NCI-H460 (cell line): Measurements from ENCODE around the gene GOLGA8Q. TPM values are rescaled to one million over a fixed set of nuclear protein-coding genes. Genes with fewer than 3 reads are reported as not detected.
"Not testable (repeated sequence)": the region's sequence is repeated elsewhere in the genome, so short reads cannot be mapped to it uniquely, and the experiment has no call there.

Source experiments
- DNase-seq: peaks from one replicate; pipeline ENCODE4 v3.0.0-alpha.2; 2016; ENCODE audit warnings: low read depth; ENCODE audit errors: extremely low read depth
- polyA plus RNA-seq: library from polyadenylated mRNA; depleted of rRNA; stranded (reverse); fragments of >200 nt; gene quantifications from 2 replicates; pipeline ENCODE4 v1.2.3, GENCODE V29; 2014; cell fraction: nucleus; rRNA removed
- small RNA-seq, 2 experiments: library from RNA; depleted of rRNA; stranded (forward); fragments of <200 nt; gene quantifications; one replicate each; pipeline ENCODE3, GENCODE V24; 2014
- total RNA-seq: library from RNA; depleted of rRNA; stranded (reverse); fragments of >200 nt; shearing (Covaris generic); gene quantifications from 2 replicates; pipeline ENCODE4 v1.2.3, GENCODE V29; 2014; rRNA removed

Gene GOLGA8Q
- 1.2 TPM in 1 of 2 replicates, not detected in the other for total RNA-seq
- 0.39 and 0.42 TPM in 2 replicates for polyA plus RNA-seq

DNA sequence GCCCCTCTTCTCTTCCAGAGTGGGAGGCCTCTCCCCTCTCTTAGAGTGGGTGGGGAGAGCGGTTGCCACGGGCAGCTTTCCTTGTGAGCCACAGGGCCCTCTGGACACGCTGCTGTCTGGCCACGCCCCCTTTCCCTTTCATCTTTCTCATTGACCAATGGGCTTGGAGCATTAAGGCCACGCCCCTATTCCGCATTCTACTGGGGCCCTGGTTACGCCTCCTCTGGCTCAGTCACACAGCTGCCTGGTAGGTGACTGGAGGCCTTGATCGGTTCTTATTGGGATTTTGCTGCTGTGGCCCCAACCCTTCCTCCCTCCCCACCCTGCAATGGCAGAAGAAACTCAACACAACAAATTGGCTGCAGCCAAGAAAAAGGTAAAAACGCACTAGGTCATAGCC is at the start of gene GOLGA8Q:
GOLGA8Q (plus strand) TSS at position 301 of the 400 bp plus-strand sequence; CDS start at position 329, 28 bp downstream.
- not testable (repeated sequence) for DNase-seq

DNA sequence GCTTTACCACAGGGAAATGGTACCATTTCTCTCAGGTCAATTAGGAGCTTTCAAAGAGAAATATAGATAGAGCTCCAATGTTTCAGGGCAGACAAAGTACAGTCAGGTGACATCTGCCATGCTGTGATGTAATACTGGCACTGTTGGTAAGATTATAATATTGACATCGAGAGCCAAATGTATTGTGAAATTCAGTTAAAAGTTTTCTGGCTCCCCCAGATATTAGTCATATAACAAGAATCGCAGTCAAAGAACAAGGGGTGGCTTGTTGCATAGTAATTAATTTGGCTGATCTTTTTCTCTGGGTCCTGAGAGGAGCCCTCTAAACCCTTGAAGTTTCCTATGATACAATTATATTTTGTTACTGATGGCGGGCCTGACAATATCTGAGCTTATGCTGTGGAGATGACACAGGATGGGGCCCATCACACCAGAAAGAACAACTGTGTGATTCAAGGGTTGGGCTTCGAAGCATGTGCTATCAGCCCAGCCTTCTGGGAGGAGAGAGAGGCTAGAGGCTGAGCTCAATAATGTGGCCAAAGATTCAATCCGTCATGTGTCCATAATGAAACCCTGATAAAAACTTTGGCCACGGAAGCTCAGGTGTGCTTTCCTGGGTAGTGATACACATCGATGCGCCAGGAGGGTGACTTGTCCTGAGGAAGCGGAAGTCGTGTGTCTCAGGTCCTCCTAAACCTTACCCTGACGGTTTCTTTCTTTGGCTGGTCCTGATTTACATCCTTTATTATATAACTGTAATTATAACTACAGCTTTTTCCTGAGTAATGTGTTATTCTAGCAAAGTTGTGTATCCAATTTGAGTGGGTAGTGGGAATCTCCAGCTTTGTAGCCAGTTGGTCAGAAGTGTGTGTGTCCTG is 48.7 kb upstream of the GOLGA8Q start:
- not testable (repeated sequence) for DNase-seq

GRCh38 chr15:30504162-30504843 is 47.5 kb upstream of the GOLGA8Q start:
- DNase-seq: not testable (repeated sequence)

DNA sequence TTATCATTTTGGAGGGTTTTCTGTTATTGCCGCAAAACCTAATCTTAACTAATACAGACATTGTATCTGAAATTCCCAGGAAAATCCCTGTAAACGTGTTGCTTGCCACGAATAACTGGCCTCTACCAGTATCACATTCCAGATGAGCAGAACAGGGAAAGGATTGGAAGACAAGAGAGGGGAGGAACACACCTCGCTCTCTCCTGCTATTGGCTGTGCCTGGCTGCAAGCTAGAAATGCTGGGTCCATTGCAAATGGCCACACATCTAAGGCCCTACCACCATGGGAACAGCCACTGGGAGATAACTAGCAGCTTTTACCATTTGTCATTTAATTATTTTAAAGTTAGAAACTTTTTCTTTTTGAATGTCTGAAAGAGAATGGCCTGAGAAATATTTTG is 37.3 kb upstream of the GOLGA8Q start:
- DNase-seq: not testable (repeated sequence)

- not testable (repeated sequence) for DNase-seq
Observed at GRCh38 chr15:30523453-30524243, 28.2 kb upstream of the GOLGA8Q start.

DNA sequence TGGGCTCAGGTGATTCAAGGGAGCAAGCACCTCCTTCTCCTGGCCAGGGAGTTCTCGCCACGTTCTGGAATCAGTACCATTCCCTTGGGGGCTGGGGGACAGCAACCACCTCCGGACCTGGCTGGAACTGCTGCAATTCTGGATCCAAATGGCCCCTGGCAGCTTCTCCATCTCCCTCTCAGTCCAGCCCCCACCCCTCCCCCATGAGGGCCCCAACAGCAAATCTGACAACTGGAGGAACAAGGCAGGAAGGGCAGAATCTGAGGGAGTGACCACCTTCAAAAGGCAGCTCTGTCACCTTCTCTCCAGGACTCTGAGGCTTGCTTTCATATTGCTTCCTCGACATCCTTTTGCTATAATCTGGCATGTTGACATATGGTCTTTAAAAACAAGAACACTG is 25.9 kb upstream of the GOLGA8Q start:
- not testable (repeated sequence) for DNase-seq

DNA sequence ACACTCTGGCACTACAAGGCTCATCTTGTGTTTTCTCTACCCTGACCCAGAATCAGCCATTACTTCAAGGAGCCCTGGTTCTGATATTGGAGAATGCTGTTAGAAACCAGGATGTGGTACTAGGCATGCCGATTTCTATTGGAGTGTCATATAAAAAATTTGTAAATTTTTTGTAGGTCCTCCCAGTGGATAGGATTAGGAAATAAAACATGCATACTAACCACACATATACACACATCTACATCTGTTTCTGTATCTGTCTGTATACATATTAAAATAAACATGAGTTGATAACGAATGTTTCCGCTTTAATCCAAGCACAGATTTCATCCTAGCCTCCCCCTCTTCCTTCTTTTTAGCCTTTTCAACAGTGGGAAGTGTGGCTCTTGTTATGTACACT is 22.8 kb upstream of the GOLGA8Q start:
- not testable (repeated sequence) for DNase-seq

DNA sequence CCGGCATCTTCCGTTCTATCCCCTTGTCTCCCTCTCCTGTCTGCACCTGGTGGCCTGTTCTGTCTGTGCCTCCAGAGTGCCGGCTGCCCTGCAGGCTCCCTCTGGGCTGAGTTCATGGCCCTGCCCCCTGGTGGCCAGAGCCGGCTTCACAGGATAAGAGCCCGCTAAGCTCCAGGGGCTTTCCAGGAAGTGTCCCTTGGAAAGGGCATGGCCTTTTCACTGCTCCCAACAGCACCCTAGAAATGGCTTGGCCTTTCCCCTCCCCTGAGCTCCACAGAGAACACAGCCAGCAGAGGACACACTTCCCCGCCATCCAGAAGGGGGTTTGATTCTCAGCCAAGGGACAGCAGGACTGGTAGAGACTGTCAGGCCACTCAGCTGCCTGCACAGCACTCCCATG is 15.1 kb downstream of the GOLGA8Q start:
- not testable (repeated sequence) for DNase-seq

- not testable (repeated sequence) for DNase-seq
Observed at GRCh38 chr15:30573012-30573491, 21.2 kb downstream of the GOLGA8Q start.

GRCh38 chr15:30579394-30579970 is 27.6 kb downstream of the GOLGA8Q start:
- not testable (repeated sequence) for DNase-seq

DNA sequence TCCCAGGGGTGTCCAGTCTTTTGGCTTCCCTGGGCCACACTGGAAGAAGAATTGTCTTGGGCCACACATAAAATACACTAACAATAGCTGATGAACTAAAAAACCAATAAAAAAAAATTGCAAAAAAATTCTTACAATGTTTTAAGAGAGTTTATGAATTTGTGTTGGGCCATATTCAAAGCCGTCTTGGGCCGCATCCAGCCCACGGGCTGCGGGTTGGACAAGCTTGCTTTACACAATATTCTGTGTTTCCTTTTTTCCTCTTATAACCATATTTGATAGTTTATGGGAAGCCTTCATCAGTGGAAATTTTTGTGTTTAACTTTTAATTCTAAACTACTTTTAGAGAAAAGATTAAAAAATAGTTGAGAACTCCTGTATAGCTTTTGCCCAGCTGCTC is 28.9 kb downstream of the GOLGA8Q start:
- not testable (repeated sequence) for DNase-seq

DNA sequence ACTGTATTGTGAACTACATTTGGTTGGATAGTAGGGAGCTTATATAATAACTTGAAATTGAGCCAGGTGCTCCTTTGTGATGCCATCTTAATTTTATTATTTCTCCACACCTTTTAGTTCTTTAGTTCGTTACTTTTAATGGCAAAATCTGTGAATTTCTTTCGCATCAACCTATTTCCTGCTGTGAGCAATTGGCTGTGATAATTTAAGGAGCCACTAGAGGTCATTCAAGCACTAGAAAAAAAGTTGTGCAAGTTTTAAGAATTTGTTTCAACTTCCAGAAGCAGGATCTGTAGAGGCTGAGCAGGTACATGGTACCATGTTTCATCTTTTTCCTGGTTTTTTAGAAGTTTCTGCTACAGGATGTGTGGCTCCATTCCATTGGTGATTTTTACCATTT is 47.1 kb downstream of the GOLGA8Q start:
- DNase-seq: not testable (repeated sequence)

GRCh38 chr15:30603796-30604195 is 51.9 kb downstream of the GOLGA8Q start, which contains the start of gene GOLGA8H:
Gene GOLGA8H (plus strand): TSS chr15:30604028. CDS start chr15:30604126, 98 bp downstream.
- DNase-seq: not testable (repeated sequence)

Small RNA genes within 50 kb of the gene (small RNA-seq; reads per million reads assigned to genes)
- 0 to 0.17 reads per million in 2 experiments for gene RF00096
- gene RN7SL796P: 0 reads per million in 2 experiments

Other genes starting within 250 kb of the GOLGA8Q start
- 1.3 and 4.5 TPM in 2 replicates for gene CHRFAM7A, start 158.5 kb upstream of the GOLGA8Q start, total RNA-seq
- 0.81 and 1.2 TPM in 2 replicates for gene GOLGA8R, start 137.8 kb upstream of the GOLGA8Q start, total RNA-seq
- gene GOLGA8H, start 52.0 kb downstream of the GOLGA8Q start, total RNA-seq: 1.1 and 2.3 TPM in 2 replicates